ENCODE data around the gene HNRNPF.
"Not testable (repeated sequence)": the region's sequence is repeated elsewhere in the genome, so short reads cannot be mapped to it uniquely, and the experiment has no call there.

HNRNPF gene

GRCh38 chr10:43398939-43399319 lies 10.1 kb downstream of the HNRNPF start:
- DNase-seq (ENCODE audit: low read depth in 2 of 3, low spot score in 2 of 3), result no peak

- DNase-seq (ENCODE audit: low read depth in 2 of 3, low spot score in 2 of 3), result peak; percentile 70 to 79 (median 78)
Measured at GRCh38 chr10:43396928-43397624, 11.9 kb downstream of the HNRNPF start.

- peak in 2 of 3 experiments; percentile 66 to 71 for DNase-seq (ENCODE audit: low read depth in 2 of 3, low spot score in 2 of 3)
Measured at GRCh38 chr10:43396061-43396927, 12.7 kb downstream of the HNRNPF start.

DNA sequence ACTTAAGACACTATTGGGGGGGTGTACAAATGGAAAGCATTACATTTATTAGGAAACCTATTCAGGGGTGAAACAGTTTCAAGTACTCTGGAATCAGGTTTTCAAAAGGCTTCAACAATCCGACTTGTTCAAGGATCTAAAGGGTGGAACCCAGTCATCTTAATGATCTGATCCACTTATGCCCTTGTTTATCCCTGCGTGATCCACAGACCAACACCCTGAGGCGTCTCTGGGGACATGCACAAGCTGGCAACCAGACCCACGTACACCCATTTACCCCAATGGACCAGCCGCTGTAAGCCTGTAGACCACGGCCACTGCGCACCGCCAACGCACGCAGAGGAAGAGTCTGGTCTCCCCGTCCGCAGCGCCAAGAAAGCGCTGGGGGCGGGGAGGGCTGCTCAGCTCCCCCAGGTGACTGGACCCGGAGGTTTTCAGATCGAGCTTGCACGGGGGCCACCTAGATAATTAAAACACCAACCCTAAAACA lies 13.4 kb downstream of the HNRNPF start:
- no peak for DNase-seq (ENCODE audit: low read depth in 2 of 3, low spot score in 2 of 3)

DNA sequence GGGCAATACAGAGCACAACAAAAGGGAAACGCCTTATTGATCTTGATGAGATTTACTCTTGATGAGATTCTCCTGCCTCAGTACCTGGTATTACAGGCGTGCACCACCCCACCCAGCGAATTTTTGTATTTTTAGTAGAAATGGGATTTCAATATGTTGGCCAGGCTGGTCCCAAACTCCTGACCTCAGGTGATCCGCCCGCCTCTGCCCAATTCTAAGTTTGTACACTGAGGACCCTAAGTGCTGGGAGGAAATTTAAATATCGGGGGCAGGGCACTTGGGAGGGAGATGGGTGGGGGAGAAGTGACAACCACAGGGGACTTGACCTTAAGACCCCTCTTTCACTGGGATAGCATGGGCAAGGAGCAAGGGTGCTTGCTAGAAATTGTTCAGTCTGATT lies 14.1 kb downstream of the HNRNPF start:
- DNase-seq (ENCODE audit: low read depth in 2 of 3, low spot score in 2 of 3), result no peak

GRCh38 chr10:43393606-43394360 lies 15.2 kb downstream of the HNRNPF start:
- DNase-seq (ENCODE audit: low read depth in 2 of 3, low spot score in 2 of 3), result no peak

GRCh38 chr10:43393186-43393585 lies 15.8 kb downstream of the HNRNPF start:
- DNase-seq (ENCODE audit: low read depth in 2 of 3, low spot score in 2 of 3), result not testable (repeated sequence)

- DNase-seq (ENCODE audit: low read depth in 2 of 3, low spot score in 2 of 3), result no peak
Measured at GRCh38 chr10:43392748-43393147, 16.2 kb downstream of the HNRNPF start.

- DNase-seq (ENCODE audit: low read depth in 2 of 3, low spot score in 2 of 3), result no peak
Measured at GRCh38 chr10:43391496-43391895, 17.5 kb downstream of the HNRNPF start.

GRCh38 chr10:43390759-43391158 lies 18.2 kb downstream of the HNRNPF start:
- no peak for DNase-seq (ENCODE audit: low read depth in 2 of 3, low spot score in 2 of 3)

- DNase-seq (ENCODE audit: low read depth in 2 of 3, low spot score in 2 of 3), result no peak
Measured at GRCh38 chr10:43390333-43390732, 18.7 kb downstream of the HNRNPF start.

GRCh38 chr10:43389867-43390266 lies 19.1 kb downstream of the HNRNPF start:
- DNase-seq (ENCODE audit: low read depth in 2 of 3, low spot score in 2 of 3), result no peak

DNA sequence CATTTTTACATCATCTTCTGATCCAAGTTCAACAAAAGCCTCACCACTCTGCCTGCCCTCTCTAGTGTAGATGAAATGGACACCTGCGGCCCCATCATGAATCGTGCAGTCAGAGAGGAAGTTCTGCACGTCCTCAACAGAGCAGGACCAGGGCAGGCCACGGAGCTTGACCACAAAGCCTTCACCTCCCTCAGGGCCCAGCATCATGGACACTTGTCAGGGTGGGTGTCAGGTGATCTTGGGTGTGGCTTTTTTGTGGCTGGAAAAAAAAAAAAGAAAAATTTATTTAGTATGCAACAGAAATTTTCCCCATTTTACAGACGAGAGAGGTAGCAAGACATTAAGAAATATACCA lies 21.3 kb downstream of the HNRNPF start:
- DNase-seq (ENCODE audit: low read depth in 2 of 3, low spot score in 2 of 3), result no peak

GRCh38 chr10:43386981-43387677 lies 21.9 kb downstream of the HNRNPF start:
- DNase-seq (ENCODE audit: low read depth in 2 of 3, low spot score in 2 of 3), result no peak

DNA sequence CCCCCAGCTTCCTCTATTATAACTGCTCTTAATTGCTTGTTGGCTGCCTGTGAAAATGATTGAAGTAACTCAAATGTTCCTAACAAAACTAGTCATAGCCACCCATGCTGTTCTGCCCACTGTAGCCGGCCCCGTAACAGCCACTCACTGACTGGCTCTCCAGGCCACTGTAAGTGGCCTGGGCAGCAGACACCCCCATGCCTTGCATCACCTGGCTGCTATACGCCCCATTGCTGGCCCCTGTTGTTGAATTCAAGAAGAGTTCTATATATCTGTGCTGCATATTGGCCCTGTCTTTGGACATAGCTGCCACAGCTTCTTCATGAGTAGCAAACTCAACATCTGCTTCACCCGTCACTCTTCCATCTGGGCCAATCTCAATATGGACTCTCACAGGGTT lies 22.4 kb downstream of the HNRNPF start:
- no peak for DNase-seq (ENCODE audit: low read depth in 2 of 3, low spot score in 2 of 3)

DNA sequence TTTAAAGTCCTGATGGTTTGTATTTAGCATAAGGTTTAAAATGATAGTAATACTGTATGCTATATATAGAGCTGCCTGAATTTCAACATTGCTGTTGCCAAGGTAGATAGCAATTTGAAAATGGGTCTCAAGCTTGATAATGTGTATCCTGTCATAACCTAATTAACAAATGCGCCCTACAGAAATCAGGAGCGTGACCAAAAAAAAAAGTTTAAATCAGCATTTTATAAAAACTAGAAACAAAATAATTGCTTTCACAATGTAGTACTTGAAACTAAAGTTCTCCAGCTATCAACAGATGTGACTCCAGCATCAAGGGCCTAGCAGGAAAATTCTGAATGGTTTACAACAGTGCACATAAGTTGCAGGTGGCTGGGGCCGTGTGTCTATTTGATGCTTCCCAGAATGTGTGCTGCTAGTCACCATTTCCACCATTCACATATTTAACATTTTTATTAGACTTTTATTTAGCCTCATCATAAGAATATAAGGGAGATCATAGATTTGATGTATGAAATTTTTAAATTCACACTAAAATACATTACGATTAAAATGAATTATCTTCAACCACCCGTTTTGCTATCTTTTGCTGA lies 23.5 kb downstream of the HNRNPF start:
- DNase-seq (ENCODE audit: low read depth in 2 of 3, low spot score in 2 of 3), result no peak

DNA sequence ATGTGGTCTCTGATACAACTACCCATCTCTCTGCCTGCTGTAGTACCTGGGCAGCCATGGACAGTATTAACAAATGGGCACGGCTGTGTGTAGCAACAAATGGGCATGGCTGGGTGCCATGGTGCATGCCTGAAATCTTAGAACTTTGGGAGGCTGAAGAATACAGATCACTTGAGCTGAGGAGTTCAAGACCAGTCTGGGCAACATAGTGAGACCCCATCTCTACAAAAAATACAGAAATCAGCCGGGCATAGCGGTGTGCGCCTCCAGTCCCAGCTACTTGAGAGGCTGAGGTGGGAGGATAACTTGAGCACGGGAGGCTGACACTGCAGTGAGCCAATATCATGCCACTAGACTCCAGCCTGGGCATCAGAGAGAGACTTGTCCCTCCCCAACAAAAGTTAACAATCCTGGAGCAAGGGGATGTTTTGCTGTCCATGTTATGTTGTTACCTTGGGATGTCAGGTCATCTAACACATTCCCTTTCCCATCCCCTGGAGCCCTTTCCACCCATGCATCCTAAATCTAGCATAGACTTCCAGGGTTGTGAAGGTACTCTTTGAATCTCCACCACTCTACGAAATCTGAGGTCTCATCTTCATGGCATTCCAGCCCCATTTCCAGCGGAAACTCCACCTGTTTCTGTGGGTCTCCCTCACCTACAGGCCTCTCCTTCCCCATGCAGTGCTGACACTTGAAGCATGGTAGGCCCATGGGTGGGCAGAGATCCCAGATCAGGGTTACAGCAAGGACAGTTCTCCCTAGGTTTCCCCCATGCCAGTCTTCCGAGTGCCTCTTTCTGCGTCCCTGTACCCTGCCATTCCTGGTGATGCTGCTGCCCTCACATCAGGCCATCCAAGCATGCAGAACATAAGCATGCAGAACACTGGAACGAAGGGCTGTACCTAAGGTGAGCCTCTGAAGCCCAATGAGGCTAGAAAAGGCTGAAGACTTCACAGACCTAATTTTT lies 24.4 kb downstream of the HNRNPF start:
- DNase-seq (ENCODE audit: low read depth in 2 of 3, low spot score in 2 of 3), result no peak

GRCh38 chr10:43383204-43383971 lies 25.6 kb downstream of the HNRNPF start:
- DNase-seq (ENCODE audit: low read depth in 2 of 3, low spot score in 2 of 3), result no peak

Data from activated CD8-positive, alpha-beta memory T cell treated with anti-CD3 and anti-CD28 coated beads for 48 hours (primary cell).